DOHH2 (cell line): ENCODE data around the gene SLC47A2.
A peak's percentile ranks its signal among the peaks of the same experiment; 100 is the strongest.

ENCODE experiments used
- H3F3A ChIP-seq: fragments of 200-600 bp; sonication (generic), shearing (Covaris generic); 2 replicates; pipeline ENCODE4 v1.6.0; 2016; ENCODE audit warnings: antibody characterized with exemption, mild to moderate bottlenecking; ENCODE audit not compliant: control insufficient read depth, insufficient read depth
- H3K27ac ChIP-seq: fragments of 200-600 bp; sonication (generic); 2 replicates; pipeline ENCODE4 v1.5.1; 2014; ENCODE audit warnings: low read depth, mild to moderate bottlenecking, low read length, moderate library complexity
- H3K27me3 ChIP-seq: fragments of 200-600 bp; sonication (generic); 2 replicates; pipeline ENCODE4 v1.6.1; 2014; ENCODE audit warnings: mild to moderate bottlenecking, low read length, mixed read lengths; ENCODE audit not compliant: control insufficient read depth
- H3K36me3 ChIP-seq: fragments of 200-600 bp; sonication (generic); 2 replicates; pipeline ENCODE4 v1.6.1; 2014; ENCODE audit warnings: mild to moderate bottlenecking, low read length, moderate library complexity, mixed read lengths; ENCODE audit not compliant: control insufficient read depth
- H3K4me1 ChIP-seq: fragments of 200-600 bp; sonication (generic); 2 replicates; pipeline ENCODE4 v1.6.1; 2014; ENCODE audit warnings: mild to moderate bottlenecking, low read length, mixed read lengths; ENCODE audit not compliant: control insufficient read depth
- H3K4me2 ChIP-seq: fragments of 200-600 bp; sonication (generic); 2 replicates; pipeline ENCODE4 v1.6.0; 2014; ENCODE audit warnings: mild to moderate bottlenecking, low read length, moderate library complexity
- H3K4me3 ChIP-seq: fragments of 200-600 bp; sonication (generic); 2 replicates; pipeline ENCODE4 v1.5.1; 2014; ENCODE audit warnings: mild to moderate bottlenecking, low read length, mixed read lengths
- H3K79me2 ChIP-seq: fragments of 200-600 bp; sonication (generic); 2 replicates; pipeline ENCODE4 v1.6.1; 2014; ENCODE audit warnings: mild to moderate bottlenecking, low read length, mixed read lengths; ENCODE audit not compliant: control insufficient read depth
- H3K9me2 ChIP-seq: fragments of 200-600 bp; sonication (generic); replicated peaks from 2 replicates; pipeline ENCODE4 v1.6.1; 2014; ENCODE audit warnings: mild to moderate bottlenecking, low read length, mixed read lengths; ENCODE audit not compliant: control insufficient read depth
- H3K9me3 ChIP-seq: fragments of 200-600 bp; sonication (generic); 2 replicates; pipeline ENCODE4 v1.6.1; 2014; ENCODE audit warnings: antibody characterized with exemption, low read length, mixed read lengths; ENCODE audit not compliant: control insufficient read depth, insufficient read depth
- H4K20me1 ChIP-seq: fragments of 200-600 bp; sonication (generic); 2 replicates; pipeline ENCODE4 v1.6.0; 2014; ENCODE audit warnings: low read depth, mild to moderate bottlenecking, antibody characterized with exemption, low read length, moderate library complexity; ENCODE audit not compliant: control insufficient read depth, insufficient read depth
- EZH2phosphoT487 ChIP-seq: fragments of 200-600 bp; sonication (generic); IDR thresholded peaks from 2 replicates; pipeline ENCODE4 v1.6.1; 2017; ENCODE audit warnings: borderline replicate concordance, mild to moderate bottlenecking, antibody characterized with exemption, low read length, moderate library complexity, mixed read lengths
- TF ChIP-seq, protein P1 (sequence below): fragments of 200-600 bp; sonication (generic); IDR thresholded peaks from one replicate; pipeline ENCODE4 v1.5.1; 2014; ENCODE audit warnings: antibody characterized with exemption, mild to moderate bottlenecking, low read depth, low read length; ENCODE audit not compliant: poor library complexity, severe bottlenecking

SLC47A2 gene

GRCh38 chr17:19650826-19651225 is 65.6 kb downstream of the SLC47A2 start:
- Histone ChIP-seq H3K27me3 (no peaks in the 10 kb centered on the region; the same call in 1 of the 2 replicates), H3K36me3 (peaks cover 8% of the 10 kb centered on the region), H3K4me3 (no peak overlapping the region), H3K9me2 (no peaks in the 10 kb centered on the region), H3F3A (peaks cover 5% of the 10 kb centered on the region; the same call in 1 of the 2 replicates), H3K4me1 (peaks cover 33% of the 10 kb centered on the region), H3K79me2 (peaks cover 20% of the 10 kb centered on the region), H3K9me3 (no peaks in the 10 kb centered on the region), H3K4me2 (peak overlapping the region; percentile 33), H3K27ac (no peak overlapping the region), H4K20me1 (no peaks in the 10 kb centered on the region)
- no peak for TF ChIP-seq EZH2phosphoT487
- TF ChIP-seq, protein P1, sequence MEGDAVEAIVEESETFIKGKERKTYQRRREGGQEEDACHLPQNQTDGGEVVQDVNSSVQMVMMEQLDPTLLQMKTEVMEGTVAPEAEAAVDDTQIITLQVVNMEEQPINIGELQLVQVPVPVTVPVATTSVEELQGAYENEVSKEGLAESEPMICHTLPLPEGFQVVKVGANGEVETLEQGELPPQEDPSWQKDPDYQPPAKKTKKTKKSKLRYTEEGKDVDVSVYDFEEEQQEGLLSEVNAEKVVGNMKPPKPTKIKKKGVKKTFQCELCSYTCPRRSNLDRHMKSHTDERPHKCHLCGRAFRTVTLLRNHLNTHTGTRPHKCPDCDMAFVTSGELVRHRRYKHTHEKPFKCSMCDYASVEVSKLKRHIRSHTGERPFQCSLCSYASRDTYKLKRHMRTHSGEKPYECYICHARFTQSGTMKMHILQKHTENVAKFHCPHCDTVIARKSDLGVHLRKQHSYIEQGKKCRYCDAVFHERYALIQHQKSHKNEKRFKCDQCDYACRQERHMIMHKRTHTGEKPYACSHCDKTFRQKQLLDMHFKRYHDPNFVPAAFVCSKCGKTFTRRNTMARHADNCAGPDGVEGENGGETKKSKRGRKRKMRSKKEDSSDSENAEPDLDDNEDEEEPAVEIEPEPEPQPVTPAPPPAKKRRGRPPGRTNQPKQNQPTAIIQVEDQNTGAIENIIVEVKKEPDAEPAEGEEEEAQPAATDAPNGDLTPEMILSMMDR, result no peak

DNA sequence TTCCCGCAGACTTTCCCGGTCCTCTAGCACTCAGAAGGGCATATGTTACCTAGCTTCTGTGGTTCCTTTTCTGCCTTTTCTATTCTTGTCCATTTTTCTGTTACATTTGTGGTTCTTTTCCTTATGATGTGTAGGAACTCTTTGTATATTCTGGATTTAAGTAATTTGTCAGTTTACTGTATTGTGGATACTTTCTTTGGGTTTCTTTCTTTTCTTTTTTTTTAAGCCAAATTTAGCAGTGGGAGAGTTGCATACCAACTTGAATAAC is 67.2 kb downstream of the SLC47A2 start:
- Histone ChIP-seq H3K79me2 (peaks cover 20% of the 10 kb centered on the region), H3K4me3 (peak overlapping the region; percentile 95), H3K4me1 (peaks cover 33% of the 10 kb centered on the region), H3K27me3 (peaks cover 9% of the 10 kb centered on the region; the same call in 1 of the 2 replicates), H3K4me2 (peak overlapping the region; percentile 88), H3K9me2 (no peaks in the 10 kb centered on the region), H3K36me3 (peaks cover 5% of the 10 kb centered on the region), H3K9me3 (no peaks in the 10 kb centered on the region), H3F3A (peaks cover 5% of the 10 kb centered on the region; the same call in 1 of the 2 replicates), H4K20me1 (no peaks in the 10 kb centered on the region), H3K27ac (peak overlapping the region; percentile 49; the same call in 1 of the 2 replicates)
- TF ChIP-seq EZH2phosphoT487, result no peak
- TF ChIP-seq, protein P1, result no peak

DNA sequence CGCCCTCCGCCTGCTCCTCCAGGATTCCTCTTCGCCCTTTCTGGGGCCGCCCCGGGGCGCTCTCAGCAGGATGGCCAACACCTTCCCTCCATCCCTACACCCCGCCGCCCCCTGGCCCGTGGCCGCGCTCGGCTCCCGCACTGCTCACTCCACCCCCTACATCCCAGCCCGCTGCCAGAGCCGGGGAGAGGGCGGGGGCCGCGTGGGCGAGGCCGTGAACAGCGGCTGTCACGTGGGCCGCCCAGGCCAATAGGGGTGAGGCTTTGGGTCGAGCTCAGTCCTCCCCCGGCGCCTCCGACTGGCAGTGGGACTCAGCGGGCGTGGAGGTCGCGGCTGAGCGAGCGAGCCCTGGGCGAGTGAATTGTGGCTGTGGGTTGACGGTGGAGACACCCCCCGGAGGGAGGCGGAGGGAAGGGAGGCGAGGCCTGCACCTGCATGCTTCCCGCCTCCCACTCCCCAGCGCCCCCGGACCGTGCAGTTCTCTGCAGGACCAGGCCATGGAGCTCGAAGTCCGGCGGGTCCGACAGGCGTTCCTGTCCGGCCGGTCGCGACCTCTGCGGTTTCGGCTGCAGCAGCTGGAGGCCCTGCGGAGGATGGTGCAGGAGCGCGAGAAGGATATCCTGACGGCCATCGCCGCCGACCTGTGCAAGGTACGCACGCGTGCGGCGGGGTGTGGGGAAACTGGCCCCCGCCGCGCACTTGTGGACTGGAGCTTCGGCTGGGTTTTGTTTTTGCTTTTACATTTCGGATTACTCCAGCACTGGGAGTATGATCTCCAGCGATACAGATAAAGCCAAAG is 67.7 kb downstream of the SLC47A2 start, which contains the start of gene ALDH3A2:
ALDH3A2 (plus strand) TSS at position 277 of the 799 bp plus-strand sequence; CDS start at position 498, 221 bp downstream.
- Histone ChIP-seq H3K4me2 (peak within 1 kb of the TSS; percentile 88), H3K79me2 (peaks cover 20% of the 10 kb centered on the region), H3K36me3 (peaks cover 5% of the 10 kb centered on the region), H3K27ac (peak within 1 kb of the TSS; percentile 49), H3K27me3 (peaks cover 9% of the 10 kb centered on the region; the same call in 1 of the 2 replicates), H3K4me3 (peak within 1 kb of the TSS; percentile 95), H3K9me2 (no peaks in the 10 kb centered on the region), H3F3A (peaks cover 5% of the 10 kb centered on the region; the same call in 1 of the 2 replicates), H3K9me3 (no peaks in the 10 kb centered on the region), H4K20me1 (no peaks in the 10 kb centered on the region), H3K4me1 (peaks cover 33% of the 10 kb centered on the region)
- TF ChIP-seq, protein P1, result no peak
- TF ChIP-seq EZH2phosphoT487, result no peak
